ENCODE data around the gene HLA-DPB1.
"Not testable (repeated sequence)": the region's sequence is repeated elsewhere in the genome, so short reads cannot be mapped to it uniquely, and the experiment has no call there.

HLA-DPB1 gene

GRCh38 chr6:33072508-33073100 is 3.2 kb upstream of the HLA-DPB1 start:
- DNase-seq: no peak

- DNase-seq: no peak
Measured at GRCh38 chr6:33073431-33073871, 2.3 kb upstream of the HLA-DPB1 start, which contains the start of gene HLA-DPA1. Gene HLA-DPA1 (minus strand): TSS chr6:33073649.

DNA sequence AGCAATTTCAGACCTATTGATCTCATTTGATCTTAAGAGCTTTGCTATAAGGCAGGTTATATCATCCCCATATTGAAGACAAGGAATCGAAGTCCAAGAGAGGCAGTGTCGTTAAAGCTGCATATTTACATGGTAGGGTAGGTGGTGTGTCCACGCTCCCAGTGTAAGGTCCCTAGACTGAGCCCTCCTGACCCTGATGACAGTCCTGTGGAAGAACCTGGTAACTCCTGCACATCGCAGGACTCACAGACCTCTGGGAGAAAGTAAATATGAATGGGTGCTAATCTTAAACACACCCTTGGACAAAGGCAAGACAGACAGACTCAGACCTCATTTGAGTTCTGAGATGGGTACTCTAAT is 602 bp upstream of the HLA-DPB1 start:
- no peak for DNase-seq

GRCh38 chr6:33076406-33076934 is 680 bp downstream of the HLA-DPB1 start:
- DNase-seq: no peak

GRCh38 chr6:33077908-33078307 is 2.1 kb downstream of the HLA-DPB1 start:
- DNase-seq: no peak

DNA sequence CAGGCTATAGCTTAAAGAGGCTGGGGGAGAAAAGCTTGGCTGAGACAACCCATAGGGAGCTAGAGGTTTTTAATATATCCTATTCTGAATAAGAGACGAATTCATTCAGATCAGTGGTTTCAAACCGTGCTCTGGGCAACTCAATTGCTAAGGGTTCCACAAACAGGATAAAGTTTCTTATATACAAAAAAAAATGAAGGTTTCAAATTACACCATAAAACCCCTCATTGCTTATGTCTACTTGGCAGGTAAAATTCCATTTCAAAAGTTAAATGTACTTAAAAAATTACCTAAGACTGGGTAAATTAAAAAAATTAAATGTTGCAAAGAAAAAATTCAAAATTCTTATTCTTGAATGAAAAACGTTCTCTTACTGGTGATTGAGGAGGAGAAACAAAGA is 2.7 kb downstream of the HLA-DPB1 start:
- DNase-seq: no peak

GRCh38 chr6:33078919-33079521 is 3.2 kb downstream of the HLA-DPB1 start:
- no peak for DNase-seq

- DNase-seq: no peak
Measured at GRCh38 chr6:33079580-33079979, 3.8 kb downstream of the HLA-DPB1 start.

- no peak for DNase-seq
Measured at GRCh38 chr6:33080127-33081089, 4.6 kb downstream of the HLA-DPB1 start.

- DNase-seq: no peak
Measured at GRCh38 chr6:33081098-33081824, 5.5 kb downstream of the HLA-DPB1 start.

DNA sequence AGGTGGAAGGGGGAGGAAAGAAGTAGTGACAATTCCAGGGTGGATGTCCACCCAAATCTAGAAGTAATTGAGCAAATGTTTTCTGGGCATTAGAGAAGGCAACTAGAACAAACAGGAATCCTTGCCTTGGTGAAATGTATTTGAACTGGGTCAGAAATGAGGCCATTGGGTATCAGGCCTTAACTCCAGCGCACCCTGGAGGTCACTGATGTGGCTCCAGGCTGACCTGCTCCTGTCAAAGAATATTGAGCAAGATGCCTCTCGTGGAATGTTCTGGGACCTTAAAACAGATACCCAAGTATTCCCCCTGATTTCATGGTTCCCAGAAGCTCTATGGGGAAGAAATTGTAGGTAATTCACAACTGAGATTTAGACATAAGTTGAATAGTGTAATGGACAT is 6.9 kb downstream of the HLA-DPB1 start:
- DNase-seq: no peak

DNA sequence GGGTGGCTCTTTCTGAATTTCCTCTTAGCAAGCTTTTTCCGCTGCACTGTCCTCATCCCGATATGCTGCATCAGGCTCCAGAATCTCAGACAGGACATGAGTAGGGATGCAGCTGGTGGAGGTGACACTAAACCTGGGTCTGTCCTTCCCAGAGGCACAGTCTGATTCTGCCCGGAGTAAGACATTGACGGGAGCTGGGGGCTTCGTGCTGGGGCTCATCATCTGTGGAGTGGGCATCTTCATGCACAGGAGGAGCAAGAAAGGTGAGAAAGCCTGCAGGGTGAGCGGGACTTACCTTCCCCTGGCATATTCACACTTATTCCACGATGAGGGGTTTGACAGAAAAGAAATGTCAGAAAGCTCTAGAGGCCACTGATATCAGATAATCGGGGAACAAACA is 9.8 kb downstream of the HLA-DPB1 start:
- DNase-seq: no peak

DNA sequence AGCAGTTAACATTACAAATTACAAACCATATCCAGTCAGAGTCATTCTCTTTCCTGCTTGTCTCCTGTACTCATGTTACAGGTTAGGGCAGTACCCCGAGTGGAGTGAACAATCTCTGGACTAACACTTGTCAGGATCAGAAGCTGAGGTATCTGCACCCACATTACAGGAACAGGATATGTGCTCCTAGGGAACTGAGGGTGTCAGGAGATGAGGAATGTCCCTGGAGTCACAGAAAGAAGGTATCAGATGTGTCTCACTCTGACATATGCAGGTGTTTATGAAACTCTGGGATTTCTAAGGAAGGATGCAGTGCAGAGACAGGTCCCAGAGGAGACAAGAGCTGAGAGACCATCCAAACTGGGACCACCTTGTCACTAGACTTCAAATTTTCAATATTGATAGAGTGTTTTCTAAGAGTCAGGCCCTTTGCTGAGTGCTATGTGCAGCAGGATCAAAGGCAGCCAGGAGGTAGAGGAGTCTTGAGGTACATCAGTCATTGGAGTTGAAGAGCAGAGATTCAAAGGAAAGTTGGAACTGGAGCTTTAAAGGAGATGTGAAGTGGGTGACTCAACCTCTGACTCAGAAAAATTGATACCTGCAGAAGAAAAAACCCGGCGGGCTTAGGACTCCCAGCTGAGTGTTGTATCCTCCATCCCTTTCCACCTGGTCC is 12.6 kb downstream of the HLA-DPB1 start:
- no peak for DNase-seq

GRCh38 chr6:33088931-33089620 is 13.3 kb downstream of the HLA-DPB1 start:
- no peak for DNase-seq

DNA sequence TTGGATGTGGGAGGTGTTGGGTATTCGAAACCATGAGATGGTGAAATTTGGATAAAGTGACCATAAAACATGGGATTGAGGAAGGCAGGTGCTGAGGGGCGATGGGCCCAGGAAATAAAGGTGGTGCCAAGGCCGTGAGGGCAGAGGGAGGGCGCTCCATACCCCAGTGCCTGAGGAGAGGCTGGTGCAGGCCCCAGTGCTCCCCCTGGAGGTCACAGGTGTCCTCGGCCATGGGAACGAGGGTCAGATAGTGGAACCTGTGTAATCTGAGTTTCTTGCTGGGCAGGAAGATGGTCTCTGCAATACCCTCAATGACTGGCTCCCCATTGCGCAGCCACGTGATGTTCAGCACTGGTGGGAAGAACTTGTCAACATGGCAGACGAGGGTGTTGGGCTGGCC is 16.2 kb downstream of the HLA-DPB1 start:
- no peak for DNase-seq

GRCh38 chr6:33092385-33092784 is 16.6 kb downstream of the HLA-DPB1 start:
- no peak for DNase-seq

DNA sequence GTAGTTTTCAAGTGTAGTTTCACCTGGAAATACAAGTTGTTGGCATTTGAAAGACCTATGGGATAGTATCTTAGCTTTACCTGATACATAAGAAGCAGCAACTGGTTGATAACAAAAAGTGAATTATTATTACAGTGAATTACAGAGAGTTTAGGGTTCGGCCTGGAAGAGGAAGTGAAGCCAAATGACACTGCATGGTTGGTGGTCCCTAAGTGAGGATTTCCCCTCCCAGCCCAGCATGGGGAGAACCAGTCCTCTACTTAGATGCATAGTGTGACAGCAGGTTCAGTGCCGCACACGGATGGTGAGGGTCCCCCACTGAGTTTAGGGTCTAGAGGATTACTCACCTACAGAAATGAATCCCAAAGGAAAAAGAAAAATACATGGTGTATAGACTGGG is 18.1 kb downstream of the HLA-DPB1 start:
- no peak for DNase-seq

- DNase-seq: no peak
Measured at GRCh38 chr6:33095681-33096080, 19.9 kb downstream of the HLA-DPB1 start.

GRCh38 chr6:33101121-33101737 is 25.4 kb downstream of the HLA-DPB1 start:
- DNase-seq: not testable (repeated sequence)

- DNase-seq: no peak
Measured at GRCh38 chr6:33103776-33104175, 28.0 kb downstream of the HLA-DPB1 start.

DNA sequence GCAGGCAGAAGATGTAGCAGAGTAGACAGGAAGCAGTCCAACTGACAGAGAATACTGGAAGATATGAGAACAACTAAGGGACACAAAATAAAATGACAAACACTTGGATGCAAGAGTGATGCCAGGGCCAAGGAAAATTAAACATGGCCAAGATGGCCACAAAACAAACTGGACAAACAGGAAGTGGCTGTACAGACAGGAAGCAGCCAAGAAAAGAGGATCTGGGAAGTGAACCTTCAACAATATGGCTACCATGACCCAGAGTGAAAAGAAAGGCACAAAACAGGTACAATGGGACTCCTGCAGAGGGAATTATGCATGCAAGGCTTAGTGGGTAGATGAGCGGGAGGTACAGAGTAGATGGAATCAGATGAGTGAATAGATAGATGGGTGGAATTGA is 29.1 kb downstream of the HLA-DPB1 start:
- DNase-seq: no peak
